A549 (cell line): Measurements from ENCODE around the gene METTL21C.

Experiments used
- CBX2 ChIP-seq: fragments of 200-600 bp; sonication (generic); IDR thresholded peaks from 2 replicates; pipeline ENCODE4 v1.6.1; 2016; ENCODE audit warnings: low read depth, mild to moderate bottlenecking, borderline replicate concordance
- FOSB ChIP-seq: fragments of 250-450 bp; sonication (Bioruptor Pico); IDR thresholded peaks from 2 replicates; pipeline ENCODE4 v1.5.0; 2020; ENCODE audit warnings: mild to moderate bottlenecking, moderate library complexity
- KDM1A ChIP-seq: fragments of 200-600 bp; sonication (generic); IDR thresholded peaks from 2 replicates; pipeline ENCODE4 v1.6.1; 2016; ENCODE audit warnings: low read depth, mild to moderate bottlenecking
- POLR2A ChIP-seq: IDR thresholded peaks from 2 replicates; pipeline ENCODE4 v1.6.1; 2012; ENCODE audit warnings: mild to moderate bottlenecking, low read length
- RCOR1 ChIP-seq: fragments of 150-350 bp; IDR thresholded peaks from 2 replicates; pipeline ENCODE4 v1.6.1; 2014; ENCODE audit warnings: antibody characterized with exemption, low read length, low read depth
- RNF2 ChIP-seq: fragments of 200-600 bp; sonication (generic); IDR thresholded peaks from 2 replicates; pipeline ENCODE4 v1.6.1; 2016; ENCODE audit warnings: low read depth, mild to moderate bottlenecking, antibody characterized with exemption, moderate library complexity, borderline replicate concordance
- SMC3 ChIP-seq: fragments of >200 bp; sonication (Bioruptor Twin); formaldehyde crosslinking; IDR thresholded peaks from 3 replicates; pipeline ENCODE4 v1.6.1; 2018; ENCODE audit warnings: inconsistent platforms
- TF ChIP-seq, protein P1 (sequence below): fragments of 200-600 bp; sonication (generic); IDR thresholded peaks from 2 replicates; pipeline ENCODE4 v1.6.1; 2016; ENCODE audit warnings: antibody characterized with exemption, mild to moderate bottlenecking, moderate library complexity
- TF ChIP-seq, protein P2 (sequence below): fragments of 250-450 bp; sonication (Bioruptor Pico); IDR thresholded peaks from 2 replicates; pipeline ENCODE4 v1.5.0; 2021; ENCODE audit warnings: mild to moderate bottlenecking, moderate library complexity, borderline replicate concordance
- TF ChIP-seq, protein P3 (sequence below): fragments of >200 bp; sonication (Bioruptor Twin); formaldehyde crosslinking; IDR thresholded peaks from 3 replicates; pipeline ENCODE4 v1.5.1; 2016
- TF ChIP-seq, protein P4 (sequence below): fragments of 450-650 bp; IDR thresholded peaks from 2 replicates; pipeline ENCODE4 v1.6.1; 2014; ENCODE audit warnings: antibody characterized with exemption

DNA sequence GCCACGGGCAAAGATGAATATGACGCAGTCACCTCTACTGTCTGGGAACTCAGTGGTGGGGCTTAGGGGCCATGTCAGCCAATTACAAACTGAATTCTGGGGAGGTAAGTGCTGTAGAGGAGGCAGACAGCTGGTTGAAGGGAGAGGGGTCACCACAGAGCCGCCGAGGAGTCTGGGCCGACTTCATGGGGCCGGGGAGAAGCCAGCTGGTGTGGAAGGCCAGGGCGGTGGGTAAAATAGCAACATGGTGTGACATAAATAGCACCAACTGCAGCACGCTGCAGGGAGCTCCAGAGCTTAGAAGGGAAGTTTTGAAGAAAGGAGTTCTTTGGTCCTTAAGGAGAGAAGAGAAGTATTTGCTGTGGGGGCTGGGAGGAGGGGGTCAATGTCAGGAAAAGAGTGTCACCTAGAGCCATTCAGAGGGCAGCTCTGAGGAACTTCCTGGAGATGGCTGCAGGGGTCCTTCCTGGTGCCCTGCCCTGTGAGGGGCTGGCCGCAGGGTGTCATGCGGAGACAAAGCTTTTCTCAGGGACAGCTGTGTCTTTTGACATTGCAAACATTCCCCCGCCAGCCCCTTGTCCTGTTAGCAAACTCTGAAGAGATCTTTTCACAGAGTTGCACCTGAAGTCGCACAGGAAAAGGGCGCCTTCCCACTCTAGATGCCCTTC is 6.4 kb downstream of the METTL21C start:
- no peak for TF ChIP-seq SMC3
- TF ChIP-seq, protein P1, sequence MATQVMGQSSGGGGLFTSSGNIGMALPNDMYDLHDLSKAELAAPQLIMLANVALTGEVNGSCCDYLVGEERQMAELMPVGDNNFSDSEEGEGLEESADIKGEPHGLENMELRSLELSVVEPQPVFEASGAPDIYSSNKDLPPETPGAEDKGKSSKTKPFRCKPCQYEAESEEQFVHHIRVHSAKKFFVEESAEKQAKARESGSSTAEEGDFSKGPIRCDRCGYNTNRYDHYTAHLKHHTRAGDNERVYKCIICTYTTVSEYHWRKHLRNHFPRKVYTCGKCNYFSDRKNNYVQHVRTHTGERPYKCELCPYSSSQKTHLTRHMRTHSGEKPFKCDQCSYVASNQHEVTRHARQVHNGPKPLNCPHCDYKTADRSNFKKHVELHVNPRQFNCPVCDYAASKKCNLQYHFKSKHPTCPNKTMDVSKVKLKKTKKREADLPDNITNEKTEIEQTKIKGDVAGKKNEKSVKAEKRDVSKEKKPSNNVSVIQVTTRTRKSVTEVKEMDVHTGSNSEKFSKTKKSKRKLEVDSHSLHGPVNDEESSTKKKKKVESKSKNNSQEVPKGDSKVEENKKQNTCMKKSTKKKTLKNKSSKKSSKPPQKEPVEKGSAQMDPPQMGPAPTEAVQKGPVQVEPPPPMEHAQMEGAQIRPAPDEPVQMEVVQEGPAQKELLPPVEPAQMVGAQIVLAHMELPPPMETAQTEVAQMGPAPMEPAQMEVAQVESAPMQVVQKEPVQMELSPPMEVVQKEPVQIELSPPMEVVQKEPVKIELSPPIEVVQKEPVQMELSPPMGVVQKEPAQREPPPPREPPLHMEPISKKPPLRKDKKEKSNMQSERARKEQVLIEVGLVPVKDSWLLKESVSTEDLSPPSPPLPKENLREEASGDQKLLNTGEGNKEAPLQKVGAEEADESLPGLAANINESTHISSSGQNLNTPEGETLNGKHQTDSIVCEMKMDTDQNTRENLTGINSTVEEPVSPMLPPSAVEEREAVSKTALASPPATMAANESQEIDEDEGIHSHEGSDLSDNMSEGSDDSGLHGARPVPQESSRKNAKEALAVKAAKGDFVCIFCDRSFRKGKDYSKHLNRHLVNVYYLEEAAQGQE: no peak
- TF ChIP-seq, protein P2, sequence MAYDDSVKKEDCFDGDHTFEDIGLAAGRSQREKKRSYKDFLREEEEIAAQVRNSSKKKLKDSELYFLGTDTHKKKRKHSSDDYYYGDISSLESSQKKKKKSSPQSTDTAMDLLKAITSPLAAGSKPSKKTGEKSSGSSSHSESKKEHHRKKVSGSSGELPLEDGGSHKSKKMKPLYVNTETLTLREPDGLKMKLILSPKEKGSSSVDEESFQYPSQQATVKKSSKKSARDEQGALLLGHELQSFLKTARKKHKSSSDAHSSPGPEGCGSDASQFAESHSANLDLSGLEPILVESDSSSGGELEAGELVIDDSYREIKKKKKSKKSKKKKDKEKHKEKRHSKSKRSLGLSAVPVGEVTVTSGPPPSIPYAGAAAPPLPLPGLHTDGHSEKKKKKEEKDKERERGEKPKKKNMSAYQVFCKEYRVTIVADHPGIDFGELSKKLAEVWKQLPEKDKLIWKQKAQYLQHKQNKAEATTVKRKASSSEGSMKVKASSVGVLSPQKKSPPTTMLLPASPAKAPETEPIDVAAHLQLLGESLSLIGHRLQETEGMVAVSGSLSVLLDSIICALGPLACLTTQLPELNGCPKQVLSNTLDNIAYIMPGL: no peak
- TF ChIP-seq CBX2: no peak
- TF ChIP-seq, protein P3, sequence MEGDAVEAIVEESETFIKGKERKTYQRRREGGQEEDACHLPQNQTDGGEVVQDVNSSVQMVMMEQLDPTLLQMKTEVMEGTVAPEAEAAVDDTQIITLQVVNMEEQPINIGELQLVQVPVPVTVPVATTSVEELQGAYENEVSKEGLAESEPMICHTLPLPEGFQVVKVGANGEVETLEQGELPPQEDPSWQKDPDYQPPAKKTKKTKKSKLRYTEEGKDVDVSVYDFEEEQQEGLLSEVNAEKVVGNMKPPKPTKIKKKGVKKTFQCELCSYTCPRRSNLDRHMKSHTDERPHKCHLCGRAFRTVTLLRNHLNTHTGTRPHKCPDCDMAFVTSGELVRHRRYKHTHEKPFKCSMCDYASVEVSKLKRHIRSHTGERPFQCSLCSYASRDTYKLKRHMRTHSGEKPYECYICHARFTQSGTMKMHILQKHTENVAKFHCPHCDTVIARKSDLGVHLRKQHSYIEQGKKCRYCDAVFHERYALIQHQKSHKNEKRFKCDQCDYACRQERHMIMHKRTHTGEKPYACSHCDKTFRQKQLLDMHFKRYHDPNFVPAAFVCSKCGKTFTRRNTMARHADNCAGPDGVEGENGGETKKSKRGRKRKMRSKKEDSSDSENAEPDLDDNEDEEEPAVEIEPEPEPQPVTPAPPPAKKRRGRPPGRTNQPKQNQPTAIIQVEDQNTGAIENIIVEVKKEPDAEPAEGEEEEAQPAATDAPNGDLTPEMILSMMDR: no peak
- no peak for TF ChIP-seq POLR2A
- TF ChIP-seq FOSB (CRISPR knock-in tag): no peak
- no peak for TF ChIP-seq KDM1A
- no peak for TF ChIP-seq RCOR1
- no peak for TF ChIP-seq RNF2
- TF ChIP-seq, protein P4, sequence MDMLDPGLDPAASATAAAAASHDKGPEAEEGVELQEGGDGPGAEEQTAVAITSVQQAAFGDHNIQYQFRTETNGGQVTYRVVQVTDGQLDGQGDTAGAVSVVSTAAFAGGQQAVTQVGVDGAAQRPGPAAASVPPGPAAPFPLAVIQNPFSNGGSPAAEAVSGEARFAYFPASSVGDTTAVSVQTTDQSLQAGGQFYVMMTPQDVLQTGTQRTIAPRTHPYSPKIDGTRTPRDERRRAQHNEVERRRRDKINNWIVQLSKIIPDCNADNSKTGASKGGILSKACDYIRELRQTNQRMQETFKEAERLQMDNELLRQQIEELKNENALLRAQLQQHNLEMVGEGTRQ: no peak
